Measurements from ENCODE around the gene VSIG2. TPM values are rescaled to one million over a fixed set of nuclear protein-coding genes. Genes with fewer than 3 reads are reported as not detected.
A peak's percentile ranks its signal among the peaks of the same experiment; 100 is the strongest.

The VSIG2 gene
- polyA plus RNA-seq, 4 donors: 5.3 to 10.7 (median 8.7) TPM

DNA sequence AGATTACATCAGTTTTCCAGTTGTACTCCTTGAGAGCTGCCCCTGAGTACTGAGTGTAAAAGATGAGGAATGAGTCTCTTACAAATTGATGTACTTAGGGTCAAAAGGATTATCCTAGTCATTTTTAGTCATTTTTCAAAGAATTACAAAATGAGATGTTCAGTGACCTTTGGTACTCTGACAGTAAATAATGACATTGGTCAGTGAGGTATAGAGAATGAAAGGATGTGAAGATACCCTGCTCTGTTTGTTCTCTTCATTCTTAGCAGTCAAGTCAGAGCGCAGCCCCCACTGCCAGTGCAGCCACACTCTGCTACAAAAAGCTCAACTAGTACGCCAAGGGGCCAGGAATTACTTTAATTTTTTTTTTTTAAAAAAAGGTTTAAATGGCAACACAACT is 14.1 kb upstream of the VSIG2 start:
- DNase-seq (ENCODE audit: low read depth in 4 of 4, low spot score in 2 of 4): no peak

DNA sequence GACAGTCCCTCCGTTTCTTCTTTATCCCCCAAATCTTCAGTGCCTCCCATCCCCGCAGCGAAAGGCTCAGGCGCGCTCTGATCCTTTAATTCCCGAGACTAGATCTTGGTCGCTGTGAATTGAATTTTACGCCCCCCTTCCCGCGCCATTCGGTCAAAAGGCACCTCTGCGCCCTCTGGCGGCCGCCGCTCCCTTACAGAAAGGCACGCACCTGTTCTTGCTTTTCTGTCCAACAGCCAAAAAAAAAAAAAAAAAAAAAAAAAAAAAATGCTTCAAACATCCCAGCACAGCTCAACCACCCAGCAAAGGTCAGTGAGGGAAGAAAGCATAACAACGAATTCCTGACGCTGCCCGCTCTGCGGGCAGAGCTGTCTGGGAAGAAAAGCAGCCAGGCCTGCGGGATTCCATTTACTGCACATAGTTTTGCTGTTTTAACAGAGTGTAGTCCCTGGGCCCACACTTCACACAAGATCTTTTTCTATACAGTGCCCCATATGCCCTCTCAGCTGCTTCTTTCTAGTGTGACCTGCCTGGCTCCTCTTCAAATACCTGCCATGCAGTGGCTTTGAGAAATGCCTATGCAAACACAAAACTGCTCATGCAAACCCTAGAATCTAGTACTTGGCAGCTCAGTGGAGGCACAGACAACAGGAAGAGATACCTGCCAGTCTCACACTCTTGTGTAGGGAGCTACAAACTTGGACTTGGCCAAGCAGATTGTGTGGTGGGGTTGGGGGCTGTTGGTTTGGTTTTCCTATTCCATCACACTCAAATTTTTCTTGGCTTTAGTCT is 11.3 kb upstream of the VSIG2 start:
- peak in 2 of 4 donors; percentile 74 to 76 for DNase-seq (ENCODE audit: low read depth in 4 of 4, low spot score in 2 of 4)

GRCh38 chr11:124762624-124763155 is 10.6 kb upstream of the VSIG2 start:
- DNase-seq (ENCODE audit: low read depth in 4 of 4, low spot score in 2 of 4): no peak

DNA sequence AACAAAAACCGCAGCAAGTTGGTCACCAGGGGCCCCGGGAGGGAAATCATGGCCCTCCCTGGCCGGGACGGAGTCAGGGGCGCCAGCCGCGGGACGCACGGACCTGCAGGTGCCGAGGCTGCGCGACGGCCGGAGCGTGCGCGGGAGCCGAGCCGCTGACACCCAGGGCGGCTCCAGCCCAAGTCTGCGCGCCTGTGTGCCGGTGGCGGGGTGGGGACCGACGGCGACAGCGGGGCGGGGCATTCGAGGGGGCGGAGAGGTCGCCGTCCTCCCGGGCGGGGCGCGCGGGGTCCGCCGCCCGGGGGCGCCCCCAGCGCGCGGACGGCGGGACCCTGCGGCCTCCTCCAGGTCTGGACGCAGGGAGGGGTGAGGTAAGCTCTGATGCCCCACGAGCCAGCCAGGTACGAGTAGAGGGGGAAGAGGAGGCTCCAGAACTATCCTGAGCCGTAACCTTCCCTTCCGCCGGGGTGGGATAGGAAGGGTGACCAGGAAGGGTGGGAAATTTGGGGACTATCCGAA is 10.1 kb upstream of the VSIG2 start, which contains the start of gene ESAM:
Gene ESAM, minus strand, starts transcription at position 186 of the 519 bp plus-strand sequence. Its CDS starts 136 bp downstream, at position 50.
- no peak for DNase-seq (ENCODE audit: low read depth in 4 of 4, low spot score in 2 of 4)

DNA sequence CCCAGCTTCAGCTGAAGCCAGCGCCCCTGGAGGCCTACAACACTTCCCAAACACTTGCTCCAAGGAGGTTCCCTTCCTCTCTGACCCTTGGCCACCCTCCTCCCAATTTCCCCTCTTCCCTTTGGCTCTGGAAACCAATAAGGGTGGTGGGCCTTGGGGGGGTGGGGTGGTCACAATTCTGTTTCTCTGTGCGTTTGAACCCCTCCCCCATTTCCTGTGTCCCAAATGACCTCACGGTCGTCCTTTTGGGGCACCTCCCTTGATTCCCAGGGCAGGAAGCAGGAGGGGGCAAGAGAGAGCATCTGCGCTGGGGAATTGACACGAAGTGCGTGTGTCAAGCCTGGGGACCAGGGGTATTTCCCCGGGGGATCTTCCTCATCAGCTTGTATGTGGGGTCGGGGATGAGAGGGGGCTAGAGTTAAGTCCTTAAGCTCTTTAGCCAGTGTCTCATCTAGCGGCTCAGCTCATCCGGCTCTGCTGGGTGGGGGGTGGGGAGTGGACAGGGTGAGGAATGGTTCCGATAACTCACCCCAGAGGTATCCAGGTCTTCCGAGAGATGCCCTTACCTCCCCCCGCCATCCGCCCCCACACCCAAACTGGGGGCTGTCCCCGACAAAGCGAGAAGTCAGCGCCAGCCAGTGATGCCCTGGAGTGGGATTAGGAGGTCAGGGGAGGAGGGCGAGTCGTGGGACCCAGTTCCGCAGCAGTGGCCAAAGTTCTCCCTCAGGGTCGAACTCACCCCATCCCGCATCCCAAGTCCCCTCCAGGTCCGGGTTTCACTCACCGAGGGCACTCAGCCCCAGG is 9.4 kb upstream of the VSIG2 start:
- no peak for DNase-seq (ENCODE audit: low read depth in 4 of 4, low spot score in 2 of 4)

GRCh38 chr11:124760806-124761205 is 8.8 kb upstream of the VSIG2 start:
- no peak for DNase-seq (ENCODE audit: low read depth in 4 of 4, low spot score in 2 of 4)

GRCh38 chr11:124760205-124760652 is 8.2 kb upstream of the VSIG2 start:
- no peak for DNase-seq (ENCODE audit: low read depth in 4 of 4, low spot score in 2 of 4)

GRCh38 chr11:124759266-124760204 is 7.5 kb upstream of the VSIG2 start:
- peak in 1 of 4 donors; percentile 45 for DNase-seq (ENCODE audit: low read depth in 4 of 4, low spot score in 2 of 4)

GRCh38 chr11:124758355-124759265 is 6.6 kb upstream of the VSIG2 start:
- DNase-seq (ENCODE audit: low read depth in 4 of 4, low spot score in 2 of 4): peak in 2 of 4 donors; percentile 42 to 66

DNA sequence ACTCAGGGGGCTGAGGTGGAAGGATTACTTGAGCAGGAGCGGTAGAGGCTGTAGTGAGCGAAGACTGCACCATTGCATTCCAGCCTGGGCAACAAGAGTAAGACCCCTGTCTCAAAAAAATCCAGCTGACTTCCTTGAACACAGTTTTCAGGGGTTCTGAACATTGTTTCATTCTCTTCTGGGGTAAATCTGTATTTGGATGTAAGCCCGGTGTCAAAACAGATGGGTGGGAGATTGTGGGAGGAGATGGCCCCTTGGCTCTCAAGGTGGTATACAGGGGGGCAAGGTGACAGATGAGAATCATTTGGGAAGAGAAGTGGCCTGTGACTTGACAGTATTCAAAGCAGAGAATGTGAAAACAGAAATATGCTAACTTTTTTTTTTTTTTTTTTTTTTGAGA is 5.3 kb upstream of the VSIG2 start:
- no peak for DNase-seq (ENCODE audit: low read depth in 4 of 4, low spot score in 2 of 4)

DNA sequence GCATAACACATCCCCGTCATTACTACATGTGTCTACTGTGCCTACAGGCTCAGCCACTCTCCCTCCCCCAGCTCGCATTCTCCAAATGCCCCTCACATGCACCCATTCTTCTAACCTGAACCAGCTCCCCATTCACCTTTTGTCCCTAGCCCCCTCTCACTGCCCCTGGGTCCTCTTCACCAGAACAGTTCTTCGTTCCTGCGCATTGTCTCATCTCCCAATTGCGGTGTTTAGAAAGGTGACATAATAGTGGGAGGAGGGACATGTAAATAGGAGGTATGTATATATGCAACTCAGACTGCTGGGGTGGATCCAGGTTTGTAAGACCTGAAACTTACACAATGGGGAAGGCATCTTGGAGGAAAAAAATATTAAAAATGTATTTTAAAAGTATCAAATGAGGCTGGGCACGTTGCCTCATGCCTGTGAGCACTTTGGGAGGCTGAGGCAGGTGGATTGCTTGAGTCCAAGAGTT is 4.7 kb upstream of the VSIG2 start:
- DNase-seq (ENCODE audit: low read depth in 4 of 4, low spot score in 2 of 4): no peak

DNA sequence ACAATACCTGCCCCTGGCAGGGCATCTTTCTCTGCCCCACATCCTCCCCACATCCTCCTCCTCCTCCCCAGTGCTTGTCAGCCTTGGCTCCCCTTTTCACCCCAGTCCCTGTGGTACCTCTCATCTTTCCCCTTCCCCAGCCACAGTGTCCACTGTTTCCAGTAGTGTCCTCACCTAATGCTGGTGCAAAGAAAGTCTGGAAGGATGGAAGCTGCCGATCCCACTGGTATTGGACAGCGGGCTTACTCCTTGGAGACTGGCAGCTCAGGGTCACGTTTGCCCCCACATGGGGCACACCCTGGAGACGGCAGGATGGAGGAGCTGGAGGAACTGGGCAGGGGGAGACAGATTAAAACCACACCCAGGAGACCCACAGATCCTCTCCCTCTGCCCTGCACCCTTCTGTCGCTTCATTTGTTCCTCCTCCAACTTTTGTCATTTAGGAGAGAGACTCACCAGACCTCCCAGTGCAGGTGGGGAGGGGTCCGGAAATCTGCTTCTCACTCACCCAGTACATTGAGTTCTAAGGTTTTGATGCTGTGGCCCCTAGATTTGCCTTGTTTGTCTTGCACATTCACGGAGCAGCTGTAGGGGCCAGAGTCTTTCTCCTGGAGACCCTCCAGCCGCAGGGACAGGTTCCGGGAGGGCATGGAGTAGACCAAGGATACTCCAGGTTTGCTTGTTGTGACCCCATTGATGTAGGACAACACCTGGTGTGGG is 4.1 kb upstream of the VSIG2 start:
- DNase-seq (ENCODE audit: low read depth in 4 of 4, low spot score in 2 of 4): no peak

- DNase-seq (ENCODE audit: low read depth in 4 of 4, low spot score in 2 of 4): no peak
Observed at GRCh38 chr11:124754710-124755109, 2.7 kb upstream of the VSIG2 start.

GRCh38 chr11:124754309-124754708 is 2.3 kb upstream of the VSIG2 start:
- no peak for DNase-seq (ENCODE audit: low read depth in 4 of 4, low spot score in 2 of 4)

GRCh38 chr11:124753624-124754023 is 1.6 kb upstream of the VSIG2 start:
- DNase-seq (ENCODE audit: low read depth in 4 of 4, low spot score in 2 of 4): no peak

GRCh38 chr11:124753205-124753604 is 1.1 kb upstream of the VSIG2 start:
- no peak for DNase-seq (ENCODE audit: low read depth in 4 of 4, low spot score in 2 of 4)

DNA sequence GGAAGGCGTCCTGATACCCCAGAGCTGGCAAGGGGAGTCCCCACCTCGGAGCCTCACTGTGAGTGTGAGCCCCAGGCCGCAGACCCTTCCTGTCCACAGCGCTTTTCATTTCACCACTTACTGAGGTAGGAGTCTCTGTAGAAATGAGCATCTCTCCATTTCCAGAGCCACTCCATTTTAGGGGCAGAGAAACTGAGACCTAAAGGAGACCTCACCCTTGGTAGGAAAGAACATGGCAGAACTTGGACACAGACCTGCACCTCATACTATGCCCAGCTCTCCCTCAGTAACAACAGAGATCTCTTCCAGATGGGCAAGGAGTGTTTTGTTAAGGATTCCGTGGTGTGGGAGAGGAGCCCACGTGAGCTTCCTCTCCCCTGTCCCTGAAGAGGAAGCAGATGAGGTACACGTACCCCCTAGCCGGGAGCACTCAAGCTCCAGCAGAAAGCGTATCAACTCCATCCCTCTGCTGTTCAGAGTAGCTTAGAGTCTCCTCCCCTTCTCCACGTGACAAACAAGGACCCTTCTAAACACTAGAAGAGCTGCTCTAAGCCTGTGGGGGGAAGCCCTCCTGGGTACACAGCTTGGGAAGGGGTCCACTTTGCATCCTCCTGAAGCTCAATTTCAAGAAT is 532 bp upstream of the VSIG2 start:
- no peak for DNase-seq (ENCODE audit: low read depth in 4 of 4, low spot score in 2 of 4)

DNA sequence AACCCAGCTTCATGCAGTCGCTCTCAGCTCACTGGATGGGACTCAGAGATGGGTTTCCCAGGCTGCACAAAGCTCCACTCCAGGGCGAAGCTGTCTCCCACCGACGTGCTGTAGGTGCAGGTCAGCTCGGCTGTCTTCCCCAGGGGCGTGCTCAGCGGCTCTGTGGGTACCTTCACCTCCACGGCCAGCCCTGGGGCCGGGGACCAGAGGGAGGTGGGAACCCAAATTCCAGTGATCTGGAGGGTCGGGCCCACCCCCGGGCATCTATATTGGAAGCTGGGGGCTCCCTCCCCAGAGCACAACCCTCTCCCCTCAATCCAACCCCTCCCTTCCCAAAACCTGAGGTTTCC is 689 bp downstream of the VSIG2 start:
- no peak for DNase-seq (ENCODE audit: low read depth in 4 of 4, low spot score in 2 of 4)
